ENCODE results near the gene PPME1. TPM values are rescaled to one million over a fixed set of nuclear protein-coding genes. Genes with fewer than 3 reads are reported as not detected.

The PPME1 gene
- total RNA-seq, 1 donor from 2014 or later, result 45.0 TPM

- no peak for DNase-seq (ENCODE audit: extremely low spot score, unreplicated experiment)
- Mint-ChIP-seq H3K9me3 (no peaks in the 10 kb centered on the region), H3K4me1 (ENCODE audit: unreplicated experiment) (no peaks in the 10 kb centered on the region), H3K27me3 (no peaks in the 10 kb centered on the region), H3K4me3 (no peak overlapping the region), H3K36me3 (no peaks in the 10 kb centered on the region), H3K27ac (no peak overlapping the region)
- TF ChIP-seq CTCF (conservative IDR thresholded peaks at IDR 0.05), result no peak
Measured at GRCh38 chr11:74278721-74279161, 107.7 kb downstream of the PPME1 start.

DNA sequence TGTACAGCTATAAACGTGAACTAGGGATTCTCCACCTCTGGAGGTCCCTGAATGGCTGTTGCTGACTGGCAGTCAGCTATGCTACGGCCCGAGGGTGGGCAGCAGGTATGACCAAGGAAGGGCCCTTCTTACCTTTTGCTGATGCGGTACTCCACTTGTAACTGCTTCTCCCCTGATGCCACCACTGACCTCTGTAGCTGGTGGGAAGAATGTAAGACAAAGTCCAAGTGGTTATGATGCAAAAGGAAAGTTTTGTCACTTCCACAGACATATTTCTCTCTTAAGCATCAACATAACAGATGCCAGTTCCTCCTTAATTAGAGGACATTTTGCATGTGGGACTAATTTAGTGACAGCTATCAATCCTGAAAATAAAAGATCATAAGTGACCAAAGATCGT, 108.2 kb downstream of the PPME1 start:
- Mint-ChIP-seq H3K36me3 (no peaks in the 10 kb centered on the region), H3K9me3 (no peaks in the 10 kb centered on the region), H3K27ac (no peak overlapping the region), H3K4me1 (ENCODE audit: unreplicated experiment) (no peaks in the 10 kb centered on the region), H3K27me3 (no peaks in the 10 kb centered on the region), H3K4me3 (no peak overlapping the region)
- DNase-seq (ENCODE audit: extremely low spot score, unreplicated experiment), result no peak
- no peak for TF ChIP-seq CTCF (conservative IDR thresholded peaks at IDR 0.05)

DNA sequence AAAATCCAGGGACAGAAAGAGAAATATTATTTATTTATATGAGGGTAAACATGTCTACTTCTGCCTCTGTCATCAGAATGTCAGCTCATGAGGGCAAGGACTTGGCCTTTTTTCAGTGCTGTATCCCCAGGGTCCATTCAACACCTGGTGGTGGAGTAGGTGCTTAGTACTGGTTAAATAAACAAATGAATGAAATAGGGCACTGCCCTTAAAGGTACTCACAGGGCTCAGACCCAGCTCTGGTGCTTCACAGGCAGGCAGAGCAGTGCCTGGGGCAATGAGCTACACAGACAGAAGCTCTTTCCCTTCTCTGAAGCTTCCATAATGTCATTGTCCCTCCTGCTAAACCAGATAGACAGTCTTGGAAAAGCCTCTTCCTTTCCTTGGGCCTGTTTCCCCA, 109.4 kb downstream of the PPME1 start:
- H3K27ac Mint-ChIP-seq, result no peak overlapping the region
- H3K4me1 Mint-ChIP-seq (ENCODE audit: unreplicated experiment), result no peaks in the 10 kb centered on the region
- no peak for DNase-seq (ENCODE audit: extremely low spot score, unreplicated experiment)
- H3K36me3 Mint-ChIP-seq, result no peaks in the 10 kb centered on the region
- TF ChIP-seq CTCF (conservative IDR thresholded peaks at IDR 0.05), result no peak
- H3K9me3 Mint-ChIP-seq, result no peaks in the 10 kb centered on the region
- peaks cover 4% of the 10 kb centered on the region for H3K27me3 Mint-ChIP-seq
- no peak overlapping the region for H3K4me3 Mint-ChIP-seq

- no peaks in the 10 kb centered on the region for H3K9me3 Mint-ChIP-seq
- no peak for DNase-seq (ENCODE audit: extremely low spot score, unreplicated experiment)
- H3K27me3 Mint-ChIP-seq, result peaks cover 7% of the 10 kb centered on the region
- H3K36me3 Mint-ChIP-seq, result no peaks in the 10 kb centered on the region
- no peak for TF ChIP-seq CTCF (conservative IDR thresholded peaks at IDR 0.05)
- no peaks in the 10 kb centered on the region for H3K4me1 Mint-ChIP-seq (ENCODE audit: unreplicated experiment)
- no peak overlapping the region for H3K4me3 Mint-ChIP-seq
- H3K27ac Mint-ChIP-seq, result no peak overlapping the region
Measured at GRCh38 chr11:74282421-74282820, 111.3 kb downstream of the PPME1 start.

DNA sequence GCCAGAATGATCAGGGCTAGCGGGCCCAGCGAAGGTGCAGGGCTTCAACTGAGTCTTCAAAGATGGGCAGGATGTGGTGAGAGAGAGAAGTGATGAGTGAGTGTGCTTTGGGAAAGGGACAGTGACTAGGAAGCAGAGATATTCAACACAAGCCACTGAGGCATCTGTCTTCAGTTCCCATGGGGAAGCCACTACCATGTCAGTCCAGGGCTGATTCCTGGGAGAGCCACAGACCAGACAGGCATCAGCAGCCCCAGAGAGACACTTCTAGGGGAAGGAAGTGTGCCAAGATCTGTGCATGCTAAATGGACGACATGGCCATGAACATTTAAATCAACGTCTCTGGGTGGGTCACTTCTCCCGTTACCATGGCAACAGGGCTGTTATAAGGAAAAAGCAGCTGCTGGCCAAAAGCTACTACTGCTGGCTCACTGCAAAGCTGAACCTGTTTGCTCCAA, 111.9 kb downstream of the PPME1 start:
- Mint-ChIP-seq H3K27me3 (peaks cover 7% of the 10 kb centered on the region), H3K4me1 (ENCODE audit: unreplicated experiment) (no peaks in the 10 kb centered on the region), H3K4me3 (no peak overlapping the region), H3K27ac (no peak overlapping the region), H3K9me3 (no peaks in the 10 kb centered on the region), H3K36me3 (no peaks in the 10 kb centered on the region)
- DNase-seq (ENCODE audit: extremely low spot score, unreplicated experiment), result no peak
- no peak for TF ChIP-seq CTCF (conservative IDR thresholded peaks at IDR 0.05)
